Lower lobe of right lung (tissue), 2 donors: ENCODE results near the gene JADE2. TPM values are rescaled to one million over a fixed set of nuclear protein-coding genes. Genes with fewer than 3 reads are reported as not detected.

Source experiments
- ATAC-seq, 2 donors: fragments of 200-7000 bp; cut with Tn5 transposase; one replicate each; pipeline ENCODE4 v1.9.1; 2020 to 2022; ENCODE audit warnings: mild to moderate bottlenecking in 2 of 2, moderate library complexity in 2 of 2
- DNase-seq: peaks from one replicate; pipeline ENCODE4 v3.0.0-alpha.2; 2020
- H3K27ac ChIP-seq: fragments of 200-600 bp; one replicate; pipeline ENCODE4 v1.8.0; 2022
- H3K27me3 ChIP-seq: fragments of 200-600 bp; one replicate; pipeline ENCODE4 v1.8.0; 2022; ENCODE audit warnings: low read depth
- H3K36me3 ChIP-seq: fragments of 200-600 bp; one replicate; pipeline ENCODE4 v1.8.0; 2022; ENCODE audit warnings: mild to moderate bottlenecking
- H3K4me1 ChIP-seq: fragments of 200-600 bp; one replicate; pipeline ENCODE4 v1.8.0; 2022
- H3K4me3 ChIP-seq: fragments of 200-600 bp; one replicate; pipeline ENCODE4 v1.8.0; 2022; ENCODE audit warnings: mild to moderate bottlenecking
- H3K9me3 ChIP-seq: fragments of 200-600 bp; one replicate; pipeline ENCODE4 v1.8.0; 2022
- intact Hi-C: fragments of 100-400 bp; cut with DNase I; formaldehyde crosslinking; loops from one replicate; pipeline ENCODE4 v1.11.0; 2022
- total RNA-seq: library from RNA; stranded (reverse); fragmentation: NEBNext Ultra II Directional; extraction: Animal tissue kit (Norgen Biotek cat#: 25700); gene quantifications from one replicate; pipeline ENCODE4 v1.2.1, GENCODE V29; 2021
- TF ChIP-seq, protein P1 (sequence below): fragments of 200-600 bp; IDR thresholded peaks from one replicate; pipeline ENCODE4 v1.8.0; 2022; ENCODE audit warnings: antibody characterized with exemption, mild to moderate bottlenecking
- donor health status: DM: no; HTN: yes; CAD: no; lungs with severe emphysema.

JADE2 gene
- total RNA-seq, 1 donor from 2014 or later, result 79.4 TPM

DNA sequence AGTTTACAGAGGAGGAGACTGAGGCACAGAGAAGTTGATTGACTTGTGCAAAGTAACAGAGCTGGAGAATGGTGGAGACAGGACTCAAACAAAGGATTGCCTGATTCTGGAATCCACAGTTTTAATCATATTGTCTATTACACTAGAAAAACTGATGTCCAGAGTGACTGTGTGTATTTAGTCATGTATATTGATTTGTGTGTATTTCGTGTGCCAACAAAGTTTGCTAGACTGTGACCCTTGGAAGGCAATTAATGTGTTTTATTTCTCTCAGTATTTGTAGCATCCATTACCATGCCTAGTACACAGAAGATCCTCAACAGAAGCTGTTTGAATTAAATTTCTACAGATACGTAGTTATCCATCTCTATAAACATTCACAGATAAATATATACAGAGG, 5.5 kb upstream of the JADE2 start:
- H3K4me3 ChIP-seq, result no peak overlapping the region
- H3K4me1 ChIP-seq, result peaks cover 9% of the 10 kb centered on the region
- no peaks in the 10 kb centered on the region for H3K27me3 ChIP-seq
- DNase-seq (no peak), ATAC-seq (no peak)
- H3K36me3 ChIP-seq, result no peaks in the 10 kb centered on the region
- TF ChIP-seq, protein P1, sequence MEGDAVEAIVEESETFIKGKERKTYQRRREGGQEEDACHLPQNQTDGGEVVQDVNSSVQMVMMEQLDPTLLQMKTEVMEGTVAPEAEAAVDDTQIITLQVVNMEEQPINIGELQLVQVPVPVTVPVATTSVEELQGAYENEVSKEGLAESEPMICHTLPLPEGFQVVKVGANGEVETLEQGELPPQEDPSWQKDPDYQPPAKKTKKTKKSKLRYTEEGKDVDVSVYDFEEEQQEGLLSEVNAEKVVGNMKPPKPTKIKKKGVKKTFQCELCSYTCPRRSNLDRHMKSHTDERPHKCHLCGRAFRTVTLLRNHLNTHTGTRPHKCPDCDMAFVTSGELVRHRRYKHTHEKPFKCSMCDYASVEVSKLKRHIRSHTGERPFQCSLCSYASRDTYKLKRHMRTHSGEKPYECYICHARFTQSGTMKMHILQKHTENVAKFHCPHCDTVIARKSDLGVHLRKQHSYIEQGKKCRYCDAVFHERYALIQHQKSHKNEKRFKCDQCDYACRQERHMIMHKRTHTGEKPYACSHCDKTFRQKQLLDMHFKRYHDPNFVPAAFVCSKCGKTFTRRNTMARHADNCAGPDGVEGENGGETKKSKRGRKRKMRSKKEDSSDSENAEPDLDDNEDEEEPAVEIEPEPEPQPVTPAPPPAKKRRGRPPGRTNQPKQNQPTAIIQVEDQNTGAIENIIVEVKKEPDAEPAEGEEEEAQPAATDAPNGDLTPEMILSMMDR, result no peak
- intact Hi-C loops, result no loop called here
- H3K9me3 ChIP-seq, result no peaks in the 10 kb centered on the region
- H3K27ac ChIP-seq, result no peak overlapping the region

DNA sequence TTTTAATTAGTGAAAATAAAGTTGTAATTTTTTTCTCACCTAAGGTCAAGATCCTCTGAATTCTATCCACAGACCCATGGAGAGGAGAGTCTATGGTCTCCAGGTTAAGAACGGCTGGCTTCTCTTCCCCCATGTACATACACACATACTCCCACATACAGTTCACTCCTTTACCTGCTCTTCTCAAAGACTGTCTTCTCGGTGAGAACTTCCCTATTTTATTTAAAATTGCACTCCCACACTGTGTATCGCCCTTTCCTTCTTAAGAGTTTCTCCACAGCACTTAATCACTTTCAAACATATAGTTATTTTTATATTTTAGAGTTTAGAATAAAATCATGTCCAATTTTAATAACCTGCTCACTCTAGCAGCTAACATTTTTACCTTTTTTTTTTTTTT, 3.6 kb upstream of the JADE2 start:
- ATAC-seq, result no peak
- Histone ChIP-seq H3K27ac (no peak overlapping the region), H3K4me3 (no peak overlapping the region), H3K27me3 (no peaks in the 10 kb centered on the region), H3K36me3 (no peaks in the 10 kb centered on the region), H3K9me3 (no peaks in the 10 kb centered on the region), H3K4me1 (peaks cover 9% of the 10 kb centered on the region)
- intact Hi-C loops, result no loop called here
- TF ChIP-seq, protein P1, result no peak
- DNase-seq, result no peak

DNA sequence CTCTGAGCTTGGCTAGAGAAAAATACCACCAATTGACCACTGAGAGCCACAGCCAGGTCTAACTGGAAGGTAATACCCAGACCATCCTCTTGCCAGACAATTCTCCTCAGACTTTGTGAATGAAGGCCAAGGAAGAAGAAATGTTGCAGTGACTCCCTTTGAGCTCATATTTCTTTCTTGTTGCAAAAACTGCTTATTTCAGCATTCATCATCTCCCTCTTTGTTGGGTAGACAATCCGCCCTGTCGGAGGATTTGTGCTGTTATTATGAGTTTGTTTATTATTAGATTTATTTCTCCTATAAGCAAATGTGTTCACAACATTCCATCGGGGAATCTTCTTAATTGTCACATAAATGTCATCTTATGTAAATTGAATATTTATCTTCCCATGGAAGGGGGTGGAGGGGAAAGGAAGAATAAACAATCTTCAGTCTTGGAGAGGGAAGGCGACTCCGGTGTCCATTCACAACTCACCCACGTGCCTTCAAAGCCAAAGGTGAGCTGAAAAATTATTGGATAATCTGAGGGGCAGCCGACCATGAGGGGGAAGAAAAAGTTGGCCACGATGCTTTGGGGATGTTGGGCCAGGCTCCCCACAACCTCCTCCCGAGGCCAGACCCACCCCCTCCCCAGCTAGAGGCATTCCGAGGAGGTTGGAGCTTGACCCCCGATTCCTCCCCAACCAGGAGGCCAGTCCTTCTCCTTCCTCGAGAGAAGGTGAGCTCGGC, 1.8 kb upstream of the JADE2 start:
- H3K4me1 ChIP-seq, result peaks cover 20% of the 10 kb centered on the region
- intact Hi-C loops, result no loop called here
- H3K9me3 ChIP-seq, result no peaks in the 10 kb centered on the region
- ATAC-seq (no peak), DNase-seq (no peak)
- no peaks in the 10 kb centered on the region for H3K36me3 ChIP-seq
- peak overlapping the region; percentile 98 for H3K4me3 ChIP-seq
- no peaks in the 10 kb centered on the region for H3K27me3 ChIP-seq
- TF ChIP-seq, protein P1, result no peak
- H3K27ac ChIP-seq, result peak overlapping the region; percentile 99

DNA sequence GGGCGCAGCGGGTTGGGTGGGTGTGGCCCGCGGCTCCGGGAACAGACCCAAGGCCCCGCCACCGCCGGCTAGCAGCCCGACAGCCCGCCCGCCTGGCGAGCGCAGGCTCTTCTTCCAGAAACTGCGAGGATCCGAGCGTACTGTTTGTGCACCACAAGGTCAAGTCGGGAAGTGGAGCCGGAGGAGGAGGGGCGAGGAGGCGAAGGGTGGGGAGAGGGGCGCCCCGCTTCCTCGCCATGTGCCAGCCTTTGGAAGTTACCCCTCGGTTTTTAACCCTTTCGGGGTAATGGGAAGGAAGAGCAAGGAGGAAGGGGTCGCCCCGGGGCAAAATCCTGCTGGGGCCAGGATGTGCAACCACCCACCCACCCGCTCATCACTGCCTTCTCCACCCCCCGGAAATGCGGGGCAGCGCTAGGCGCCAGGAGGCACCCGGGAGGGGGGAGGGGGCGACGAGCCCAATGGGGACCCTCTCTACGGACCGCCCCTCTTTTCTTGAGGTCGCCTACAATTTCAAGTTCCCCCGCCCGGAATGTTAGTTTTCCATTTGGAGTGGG, 1.1 kb upstream of the JADE2 start:
- intact Hi-C loops, result no loop called here
- TF ChIP-seq, protein P1, result no peak
- peak overlapping the region; percentile 99 for H3K27ac ChIP-seq
- peak; percentile 63 to 70 for ATAC-seq
- H3K4me1 ChIP-seq, result peaks cover 26% of the 10 kb centered on the region
- peak overlapping the region; percentile 98 for H3K4me3 ChIP-seq
- no peaks in the 10 kb centered on the region for H3K36me3 ChIP-seq
- no peaks in the 10 kb centered on the region for H3K9me3 ChIP-seq
- DNase-seq, result peak; percentile 90
- no peaks in the 10 kb centered on the region for H3K27me3 ChIP-seq

DNA sequence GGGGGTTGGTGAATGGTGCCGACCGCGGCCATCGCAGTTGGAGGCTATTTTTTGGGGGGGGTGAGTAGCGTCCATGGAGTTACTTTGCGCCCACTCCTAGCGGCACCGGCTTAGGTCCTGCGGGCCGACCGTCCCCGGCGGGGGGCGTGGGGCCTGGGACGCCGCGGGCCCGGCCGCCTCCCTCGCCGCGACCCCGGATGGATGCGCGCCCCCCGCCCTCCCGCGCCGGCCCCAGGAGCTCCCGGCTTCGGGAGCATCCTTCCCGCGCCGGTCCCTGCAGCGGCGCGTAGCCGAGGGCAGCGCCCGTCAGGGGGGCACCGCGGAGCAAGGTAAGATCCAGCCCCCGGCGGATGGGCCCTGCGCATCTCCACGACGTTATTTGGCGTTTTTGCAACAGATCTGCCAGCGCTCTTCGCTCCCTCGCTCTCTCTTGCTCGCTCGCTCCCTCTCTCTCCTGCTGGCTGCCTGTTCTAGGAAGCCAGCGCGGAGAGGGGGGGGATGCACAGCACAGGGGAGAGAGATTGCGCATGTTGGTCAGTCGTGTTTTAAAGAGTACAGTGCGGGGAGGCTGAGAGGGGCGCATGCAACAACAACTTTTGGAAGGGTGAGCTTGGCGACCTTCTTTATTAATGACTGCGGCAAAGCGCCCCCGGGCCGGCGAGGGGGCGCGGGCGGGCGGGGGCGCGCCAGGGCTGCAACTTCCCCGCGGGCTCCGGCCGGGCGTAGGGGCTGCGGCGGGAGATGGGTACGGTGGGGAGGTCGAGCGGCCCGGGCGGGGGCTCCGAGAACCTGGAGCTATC, 413 bp downstream of the JADE2 start:
- DNase-seq, result peak; percentile 84
- ATAC-seq, result peak; percentile 6 to 29
- Histone ChIP-seq H3K27ac (peak overlapping the region; percentile 99), H3K9me3 (no peaks in the 10 kb centered on the region), H3K27me3 (no peaks in the 10 kb centered on the region), H3K4me1 (peaks cover 42% of the 10 kb centered on the region), H3K36me3 (no peaks in the 10 kb centered on the region), H3K4me3 (peak overlapping the region; percentile 98)
- intact Hi-C loops, result loop anchor here (5.0 kb wide), 1 partner anchor 114 kb away; the partner anchor contains the start of gene CDKN2AIPNL
- TF ChIP-seq, protein P1, result no peak
